HFF-Myc (cell line): ENCODE data around the gene TARBP2.

Experiments
- DNase-seq: peaks from one replicate; pipeline ENCODE4 v3.0.0-alpha.2; 2011; ENCODE audit warnings: low read depth; ENCODE audit errors: extremely low read depth
- H3K4me3 ChIP-seq: replicated peaks from 2 replicates; pipeline ENCODE4 v1.5.1; 2011; ENCODE audit warnings: low read depth, mild to moderate bottlenecking, control low read depth, low read length
- TF ChIP-seq, protein P1 (sequence below): IDR thresholded peaks from 2 replicates; pipeline ENCODE4 v1.5.1; 2012; ENCODE audit warnings: mild to moderate bottlenecking, low read depth, low read length, control low read depth; ENCODE audit errors: missing control alignments

Gene TARBP2

DNA sequence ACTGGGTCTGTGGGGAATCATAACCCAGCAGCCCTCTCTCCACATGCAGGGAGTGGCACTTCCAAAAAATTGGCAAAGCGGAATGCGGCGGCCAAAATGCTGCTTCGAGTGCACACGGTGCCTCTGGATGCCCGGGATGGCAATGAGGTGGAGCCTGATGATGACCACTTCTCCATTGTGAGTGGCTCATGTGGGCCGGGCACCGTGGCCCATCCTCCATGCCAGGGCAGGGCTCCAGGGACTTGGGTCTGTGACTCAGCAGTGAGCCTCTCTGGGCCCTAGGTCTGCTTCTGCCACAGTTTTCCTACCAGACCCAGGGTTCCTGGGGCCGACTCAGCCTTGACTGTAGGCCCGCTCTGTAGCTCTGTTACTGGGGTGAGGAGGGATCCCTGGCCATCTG is 4.0 kb downstream of the TARBP2 start:
- DNase-seq: no peak
- TF ChIP-seq, protein P1, sequence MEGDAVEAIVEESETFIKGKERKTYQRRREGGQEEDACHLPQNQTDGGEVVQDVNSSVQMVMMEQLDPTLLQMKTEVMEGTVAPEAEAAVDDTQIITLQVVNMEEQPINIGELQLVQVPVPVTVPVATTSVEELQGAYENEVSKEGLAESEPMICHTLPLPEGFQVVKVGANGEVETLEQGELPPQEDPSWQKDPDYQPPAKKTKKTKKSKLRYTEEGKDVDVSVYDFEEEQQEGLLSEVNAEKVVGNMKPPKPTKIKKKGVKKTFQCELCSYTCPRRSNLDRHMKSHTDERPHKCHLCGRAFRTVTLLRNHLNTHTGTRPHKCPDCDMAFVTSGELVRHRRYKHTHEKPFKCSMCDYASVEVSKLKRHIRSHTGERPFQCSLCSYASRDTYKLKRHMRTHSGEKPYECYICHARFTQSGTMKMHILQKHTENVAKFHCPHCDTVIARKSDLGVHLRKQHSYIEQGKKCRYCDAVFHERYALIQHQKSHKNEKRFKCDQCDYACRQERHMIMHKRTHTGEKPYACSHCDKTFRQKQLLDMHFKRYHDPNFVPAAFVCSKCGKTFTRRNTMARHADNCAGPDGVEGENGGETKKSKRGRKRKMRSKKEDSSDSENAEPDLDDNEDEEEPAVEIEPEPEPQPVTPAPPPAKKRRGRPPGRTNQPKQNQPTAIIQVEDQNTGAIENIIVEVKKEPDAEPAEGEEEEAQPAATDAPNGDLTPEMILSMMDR: no peak
- no peak overlapping the region for H3K4me3 ChIP-seq

- no peak overlapping the region for H3K4me3 ChIP-seq
- TF ChIP-seq, protein P1: no peak
- DNase-seq: no peak
Observed at GRCh38 chr12:53505555-53506449, 4.7 kb downstream of the TARBP2 start.

DNA sequence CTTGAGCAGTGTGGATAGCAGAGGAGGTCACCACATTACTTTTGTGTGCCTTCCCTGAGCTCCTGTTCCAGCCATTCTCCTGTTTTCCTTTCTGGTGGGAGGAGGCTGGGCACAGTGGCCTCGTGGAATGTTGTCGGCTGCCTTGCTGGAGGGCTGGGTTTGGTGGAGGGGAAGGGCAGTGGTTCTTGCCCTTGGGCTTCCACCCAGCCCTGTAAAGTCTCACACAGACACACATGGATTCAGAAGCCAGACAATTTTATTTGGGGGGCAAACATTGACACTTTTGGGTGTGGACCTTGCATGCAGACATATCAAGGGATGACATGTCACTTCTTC is 5.3 kb downstream of the TARBP2 start:
- no peak overlapping the region for H3K4me3 ChIP-seq
- DNase-seq: no peak
- TF ChIP-seq, protein P1: no peak

DNA sequence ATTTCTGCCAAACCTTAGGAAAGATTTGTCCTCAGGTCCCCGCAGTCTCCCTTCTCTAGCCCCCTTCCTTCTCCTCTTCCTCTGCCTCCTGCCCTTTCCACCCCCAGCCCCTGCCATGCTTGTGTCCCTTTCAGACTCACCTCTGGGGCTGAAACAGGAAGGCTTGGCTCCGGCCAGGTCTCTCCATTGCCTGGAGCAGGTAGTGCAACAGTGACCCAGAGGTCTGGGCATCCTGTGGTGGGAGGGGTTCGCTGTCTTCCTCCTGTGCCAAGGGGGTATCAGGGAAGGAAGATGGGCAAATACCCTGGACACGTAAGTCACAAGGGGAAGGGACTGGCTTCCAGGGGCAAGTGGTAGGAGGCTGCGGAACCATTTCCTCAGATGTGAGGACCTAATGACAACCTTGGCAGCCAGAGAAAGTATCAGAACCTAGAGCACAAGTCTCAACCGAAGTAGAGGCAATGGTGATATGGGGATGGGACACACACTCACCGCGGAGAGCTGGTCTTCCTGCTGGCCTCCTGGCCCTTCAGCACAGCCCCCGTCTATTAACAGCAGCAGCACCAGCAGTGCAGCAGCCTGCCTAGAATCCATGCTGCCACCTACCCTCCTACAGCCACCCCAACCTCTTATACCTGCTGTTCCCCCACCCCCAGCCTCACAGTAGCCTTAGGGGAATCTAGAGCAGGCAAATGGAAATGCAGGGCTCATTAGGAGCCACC is 6.0 kb downstream of the TARBP2 start, which contains the start of gene NPFF:
NPFF (minus strand) TSS at position 604 of the 722 bp plus-strand sequence; CDS start at position 594, 10 bp downstream.
- DNase-seq: no peak
- TF ChIP-seq, protein P1: no peak
- no peak within 1 kb of the TSS for H3K4me3 ChIP-seq

DNA sequence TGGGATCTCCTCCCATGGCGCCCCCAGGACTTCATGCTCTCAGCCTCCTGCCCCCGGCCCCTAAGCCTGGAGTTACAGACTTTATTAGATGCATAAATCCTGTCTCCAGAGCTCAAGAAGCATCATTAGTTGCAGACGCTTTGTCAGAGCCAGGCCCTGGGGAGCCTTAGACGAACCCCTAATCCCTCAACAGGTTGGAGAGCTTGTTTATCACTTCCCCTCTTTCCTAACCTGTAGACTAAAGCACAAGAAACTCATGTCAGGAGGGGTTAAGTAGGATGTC is 6.5 kb downstream of the TARBP2 start:
- TF ChIP-seq, protein P1: no peak
- no peak overlapping the region for H3K4me3 ChIP-seq
- DNase-seq: no peak

DNA sequence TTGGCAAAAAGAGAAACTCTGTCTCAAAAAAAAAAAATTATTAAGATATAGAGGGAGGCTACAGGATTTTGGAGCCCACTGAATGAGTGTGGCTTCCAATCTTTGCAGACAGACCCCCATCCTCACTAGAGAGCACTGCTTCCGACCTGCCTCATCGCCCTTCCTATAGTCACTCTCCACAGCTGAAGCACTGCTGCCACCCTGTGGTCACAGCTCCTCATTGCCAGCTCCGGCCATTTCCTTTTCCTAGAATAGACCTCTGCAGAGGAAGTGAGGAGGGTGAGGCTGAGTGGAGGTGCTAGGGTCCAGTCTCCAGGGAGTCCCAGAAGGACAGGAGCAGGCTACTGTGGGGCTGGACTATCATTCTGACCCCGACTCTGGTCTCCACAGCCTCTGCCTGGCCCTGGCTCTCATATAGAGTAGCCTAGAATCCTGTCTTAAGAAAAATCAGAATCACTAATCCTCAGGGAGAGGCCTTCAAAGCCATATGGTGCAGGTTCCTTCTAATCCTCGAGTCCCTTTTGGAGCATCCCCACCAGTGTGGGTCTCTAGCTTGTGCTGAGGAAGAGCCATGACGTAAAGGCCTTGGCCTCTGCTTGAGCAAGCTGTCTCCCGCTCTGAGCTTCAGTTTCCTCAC is 7.6 kb downstream of the TARBP2 start:
- H3K4me3 ChIP-seq: no peak overlapping the region
- TF ChIP-seq, protein P1: peak; percentile 95
- no peak for DNase-seq
